ENCODE measurements around the gene NRF1. TPM values are rescaled to one million over a fixed set of nuclear protein-coding genes. Genes with fewer than 3 reads are reported as not detected.
"Not testable (repeated sequence)": the region's sequence is repeated elsewhere in the genome, so short reads cannot be mapped to it uniquely, and the experiment has no call there.

NRF1 gene
- total RNA-seq, 1 experiment from 2014 or later = 23.2 TPM

GRCh38 chr7:129588268-129588667 is 23.3 kb upstream of the NRF1 start:
- intact Hi-C loops (cut with micrococcal nuclease; ENCODE audit: unreplicated experiment) = no loop called here
- no peak for DNase-seq
- POLR2A ChIA-PET (ENCODE audit: unreplicated experiment) = no interaction called here
- H3K9me3 ChIP-seq (ENCODE audit: insufficient read depth, low read depth) = peaks cover 17% of the 10 kb centered on the region
- no peaks in the 10 kb centered on the region for H3K9me2 ChIP-seq (ENCODE audit: insufficient read depth)
- no peak overlapping the region for H3K4me2 ChIP-seq
- CTCF ChIA-PET = no interaction called here
- peaks cover 18% of the 10 kb centered on the region for H3K4me1 ChIP-seq (replicated peaks; ENCODE audit: insufficient read depth)
- H3K27me3 ChIP-seq (ENCODE audit: insufficient read depth, low read depth) = no peaks in the 10 kb centered on the region
- H4K20me1 ChIP-seq (ENCODE audit: insufficient read depth) = no peaks in the 10 kb centered on the region
- BruUV-seq (replicated peaks) = no TSS peak
- H3K36me3 ChIP-seq (ENCODE audit: low read depth) = no peaks in the 10 kb centered on the region
- no peak overlapping the region for H3K27ac ChIP-seq
- TF ChIP-seq CTCF (conservative IDR thresholded peaks at IDR 0.05) (no peak), EZH2 (IDR thresholded peaks at IDR 0.05; ENCODE audit: low read depth) (no peak)
- peaks cover 28% of the 10 kb centered on the region for H3F3A ChIP-seq (ENCODE audit: insufficient read depth, low read depth)
- no peaks in the 10 kb centered on the region for H3K79me2 ChIP-seq (ENCODE audit: low read depth)
- no peak overlapping the region for H2AFZ ChIP-seq
- no peak overlapping the region for H3K4me3 ChIP-seq

- Histone ChIP-seq H3F3A (ENCODE audit: insufficient read depth, low read depth) (peaks cover 33% of the 10 kb centered on the region), H2AFZ (no peak overlapping the region), H3K9me3 (ENCODE audit: insufficient read depth, low read depth) (peaks cover 5% of the 10 kb centered on the region; the same call in 1 of the 2 replicates), H3K4me1 (replicated peaks; ENCODE audit: insufficient read depth) (peaks cover 23% of the 10 kb centered on the region), H3K4me3 (no peak overlapping the region), H3K27ac (peak overlapping the region; percentile 72; the same call in 1 of the 2 replicates), H3K9me2 (ENCODE audit: insufficient read depth) (no peaks in the 10 kb centered on the region), H3K36me3 (ENCODE audit: low read depth) (no peaks in the 10 kb centered on the region), H4K20me1 (ENCODE audit: insufficient read depth) (no peaks in the 10 kb centered on the region), H3K4me2 (peak overlapping the region; percentile 41), H3K79me2 (ENCODE audit: low read depth) (no peaks in the 10 kb centered on the region), H3K27me3 (ENCODE audit: insufficient read depth, low read depth) (no peaks in the 10 kb centered on the region)
- no peak for TF ChIP-seq CTCF (conservative IDR thresholded peaks at IDR 0.05)
- no peak for TF ChIP-seq EZH2 (IDR thresholded peaks at IDR 0.05; ENCODE audit: low read depth)
- DNase-seq = peak in 1 of 2 experiments; percentile 53
- ChIA-PET POLR2A (ENCODE audit: unreplicated experiment) (interaction anchor here (0.7 kb wide), 1 partner anchor 98 kb away, joined by 10 read pairs; no protein-coding TSS in a partner anchor), CTCF (no interaction called here)
- no TSS peak for BruUV-seq (replicated peaks)
- intact Hi-C loops (cut with micrococcal nuclease; ENCODE audit: unreplicated experiment) = loop anchor here (2.0 kb wide), 1 partner anchor 61 kb away; no protein-coding TSS in a partner anchor
Measured at GRCh38 chr7:129591868-129592267, 19.7 kb upstream of the NRF1 start.

GRCh38 chr7:129596386-129596785 is 15.1 kb upstream of the NRF1 start:
- intact Hi-C loops (cut with micrococcal nuclease; ENCODE audit: unreplicated experiment); POLR2A ChIA-PET (ENCODE audit: unreplicated experiment); H3K79me2 ChIP-seq (ENCODE audit: low read depth); BruUV-seq (replicated peaks); H3K36me3 ChIP-seq (ENCODE audit: low read depth); H2AFZ ChIP-seq; H4K20me1 ChIP-seq (ENCODE audit: insufficient read depth); DNase-seq; H3K4me2 ChIP-seq; H3K9me3 ChIP-seq (ENCODE audit: insufficient read depth, low read depth); H3K27ac ChIP-seq; H3K4me3 ChIP-seq; H3K27me3 ChIP-seq (ENCODE audit: insufficient read depth, low read depth); H3K9me2 ChIP-seq (ENCODE audit: insufficient read depth): not testable (repeated sequence)
- peaks cover 28% of the 10 kb centered on the region for H3F3A ChIP-seq (ENCODE audit: insufficient read depth, low read depth)
- peaks cover 23% of the 10 kb centered on the region for H3K4me1 ChIP-seq (replicated peaks; ENCODE audit: insufficient read depth)
- CTCF ChIA-PET = interaction anchor here (0.7 kb wide), 1 partner anchor 27 kb away, joined by 4 read pairs; no protein-coding TSS in a partner anchor

GRCh38 chr7:129597672-129598071 is 13.8 kb upstream of the NRF1 start:
- intact Hi-C loops (cut with micrococcal nuclease; ENCODE audit: unreplicated experiment) = no loop called here
- POLR2A ChIA-PET (ENCODE audit: unreplicated experiment) = no interaction called here
- Histone ChIP-seq H3K4me2 (no peak overlapping the region), H3K79me2 (ENCODE audit: low read depth) (no peaks in the 10 kb centered on the region), H3K9me2 (ENCODE audit: insufficient read depth) (no peaks in the 10 kb centered on the region), H3K27ac (no peak overlapping the region), H3K9me3 (ENCODE audit: insufficient read depth, low read depth) (no peaks in the 10 kb centered on the region), H3F3A (ENCODE audit: insufficient read depth, low read depth) (peaks cover 15% of the 10 kb centered on the region), H4K20me1 (ENCODE audit: insufficient read depth) (no peaks in the 10 kb centered on the region; the same call in 1 of the 2 replicates), H3K36me3 (ENCODE audit: low read depth) (no peaks in the 10 kb centered on the region), H3K4me1 (replicated peaks; ENCODE audit: insufficient read depth) (peaks cover 10% of the 10 kb centered on the region), H3K27me3 (ENCODE audit: insufficient read depth, low read depth) (no peaks in the 10 kb centered on the region), H3K4me3 (no peak overlapping the region), H2AFZ (no peak overlapping the region)
- BruUV-seq (replicated peaks) = no TSS peak
- no peak for DNase-seq
- no peak for TF ChIP-seq CTCF (conservative IDR thresholded peaks at IDR 0.05)
- TF ChIP-seq EZH2 (IDR thresholded peaks at IDR 0.05; ENCODE audit: low read depth) = no peak
- CTCF ChIA-PET = interaction anchor here (0.7 to 1.0 kb wide), 2 partner anchors 230 to 851 kb away, joined by 3 to 7 read pairs; no protein-coding TSS in a partner anchor

Data from PC-9 (cell line).